ENCODE data around the gene PDAP1. TPM values are rescaled to one million over a fixed set of nuclear protein-coding genes. Genes with fewer than 3 reads are reported as not detected.

PDAP1 gene
- total RNA-seq = 100 to 1,000 TPM in 1 of 2 experiments, 10 to 100 TPM in 1; 94.7 to 128 TPM

- no peaks in the 10 kb centered on the region for H3K27me3 Mint-ChIP-seq
- no peaks in the 10 kb centered on the region for H3K9me3 Mint-ChIP-seq (ENCODE audit: low read depth)
- DNase-seq (peak; percentile 96), ATAC-seq (peak; percentile 85)
- CTCF ChIA-PET = interaction anchor here (0.6 to 2.9 kb wide), 11 partner anchors 9 to 216 kb away, joined by 3 to 10 read pairs (median 3); partner anchors contain the start of gene ZKSCAN5
- H3K4me1 Mint-ChIP-seq = peaks cover 54% of the 10 kb centered on the region
- H3K27ac Mint-ChIP-seq = peak within 1 kb of the TSS; percentile 90
- H3K4me3 Mint-ChIP-seq = peak within 1 kb of the TSS; percentile 96
- H3K36me3 Mint-ChIP-seq = peaks cover 32% of the 10 kb centered on the region
Measured at GRCh38 chr7:99408379-99409191, at the start of gene PDAP1, which contains the start of gene BUD31. Gene PDAP1 (minus strand): TSS chr7:99408597. CDS start chr7:99408548, 49 bp downstream. Gene BUD31 (plus strand): TSS chr7:99408969. CDS start chr7:99411093, 2,124 bp downstream.

- peaks cover 14% of the 10 kb centered on the region for H3K4me1 Mint-ChIP-seq
- peaks cover 16% of the 10 kb centered on the region for H3K36me3 Mint-ChIP-seq
- DNase-seq = no peak
- CTCF ChIA-PET = no interaction called here
- no peak overlapping the region for H3K27ac Mint-ChIP-seq
- H3K4me3 Mint-ChIP-seq = no peak overlapping the region
- no peak for ATAC-seq
- H3K27me3 Mint-ChIP-seq = no peaks in the 10 kb centered on the region
- no peaks in the 10 kb centered on the region for H3K9me3 Mint-ChIP-seq (ENCODE audit: low read depth)
Measured at GRCh38 chr7:99457650-99458493, 49.5 kb upstream of the PDAP1 start.

- CTCF ChIA-PET = interaction anchor here (1.3 kb wide), 1 partner anchor 18 kb away, joined by 3 read pairs; no protein-coding TSS in a partner anchor
Measured at GRCh38 chr7:99457050-99457649, 48.8 kb upstream of the PDAP1 start.

GRCh38 chr7:99456288-99456687 is 47.9 kb upstream of the PDAP1 start:
- Mint-ChIP-seq H3K27me3 (no peaks in the 10 kb centered on the region), H3K4me1 (peaks cover 10% of the 10 kb centered on the region), H3K36me3 (peaks cover 12% of the 10 kb centered on the region), H3K9me3 (ENCODE audit: low read depth) (no peaks in the 10 kb centered on the region), H3K4me3 (no peak overlapping the region), H3K27ac (no peak overlapping the region)
- no peak for DNase-seq
- ATAC-seq = no peak
- CTCF ChIA-PET = interaction anchor here (0.7 to 1.3 kb wide), 3 partner anchors 9 to 40 kb away, joined by 3 to 4 read pairs (median 4); no protein-coding TSS in a partner anchor

More at GRCh38 chr7:99457050-99457649, 48.8 kb upstream of the PDAP1 start:
- Mint-ChIP-seq H3K4me3 (no peak overlapping the region), H3K27me3 (no peaks in the 10 kb centered on the region), H3K4me1 (peaks cover 11% of the 10 kb centered on the region), H3K9me3 (ENCODE audit: low read depth) (no peaks in the 10 kb centered on the region), H3K36me3 (peaks cover 12% of the 10 kb centered on the region), H3K27ac (peak overlapping the region; percentile 26)
- ATAC-seq (no peak), DNase-seq (no peak)

GRCh38 chr7:99455874-99456273 is 47.5 kb upstream of the PDAP1 start:
- H3K36me3 Mint-ChIP-seq = peaks cover 12% of the 10 kb centered on the region

GRCh38 chr7:99453105-99453504 is 44.7 kb upstream of the PDAP1 start:
- no peaks in the 10 kb centered on the region for H3K27me3 Mint-ChIP-seq
- CTCF ChIA-PET = no interaction called here
- DNase-seq (no peak), ATAC-seq (no peak)
- H3K27ac Mint-ChIP-seq = no peak overlapping the region
- no peaks in the 10 kb centered on the region for H3K4me1 Mint-ChIP-seq
- no peaks in the 10 kb centered on the region for H3K9me3 Mint-ChIP-seq (ENCODE audit: low read depth)
- peaks cover 21% of the 10 kb centered on the region for H3K36me3 Mint-ChIP-seq
- no peak overlapping the region for H3K4me3 Mint-ChIP-seq

More at GRCh38 chr7:99455874-99456273, 47.5 kb upstream of the PDAP1 start:
- H3K4me3 Mint-ChIP-seq = no peak overlapping the region
- peaks cover 8% of the 10 kb centered on the region for H3K4me1 Mint-ChIP-seq
- no peaks in the 10 kb centered on the region for H3K9me3 Mint-ChIP-seq (ENCODE audit: low read depth)
- CTCF ChIA-PET = interaction anchor here (0.7 to 1.3 kb wide), 3 partner anchors 9 to 40 kb away, joined by 3 to 4 read pairs (median 4); no protein-coding TSS in a partner anchor
- DNase-seq (no peak), ATAC-seq (no peak)
- no peaks in the 10 kb centered on the region for H3K27me3 Mint-ChIP-seq
- H3K27ac Mint-ChIP-seq = no peak overlapping the region

GRCh38 chr7:99452541-99452940 is 44.1 kb upstream of the PDAP1 start:
- Mint-ChIP-seq H3K27me3 (no peaks in the 10 kb centered on the region), H3K4me1 (no peaks in the 10 kb centered on the region), H3K4me3 (no peak overlapping the region), H3K27ac (no peak overlapping the region), H3K36me3 (peaks cover 26% of the 10 kb centered on the region), H3K9me3 (ENCODE audit: low read depth) (no peaks in the 10 kb centered on the region)
- CTCF ChIA-PET = no interaction called here
- ATAC-seq (no peak), DNase-seq (no peak)

- DNase-seq (no peak), ATAC-seq (no peak)
- Mint-ChIP-seq H3K9me3 (ENCODE audit: low read depth) (no peaks in the 10 kb centered on the region), H3K27me3 (no peaks in the 10 kb centered on the region), H3K4me3 (no peak overlapping the region), H3K36me3 (peaks cover 26% of the 10 kb centered on the region), H3K4me1 (no peaks in the 10 kb centered on the region), H3K27ac (no peak overlapping the region)
- CTCF ChIA-PET = no interaction called here
Measured at GRCh38 chr7:99451936-99452335, 43.5 kb upstream of the PDAP1 start.

GRCh38 chr7:99449326-99449725 is 40.9 kb upstream of the PDAP1 start:
- Mint-ChIP-seq H3K4me3 (no peak overlapping the region), H3K9me3 (ENCODE audit: low read depth) (no peaks in the 10 kb centered on the region), H3K36me3 (peaks cover 38% of the 10 kb centered on the region), H3K27me3 (no peaks in the 10 kb centered on the region), H3K4me1 (no peaks in the 10 kb centered on the region), H3K27ac (no peak overlapping the region)
- ATAC-seq (no peak), DNase-seq (no peak)
- CTCF ChIA-PET = interaction anchor here (1.6 kb wide), 1 partner anchor 15 kb away, joined by 3 read pairs; no protein-coding TSS in a partner anchor

GRCh38 chr7:99448855-99449254 is 40.5 kb upstream of the PDAP1 start:
- H3K27ac Mint-ChIP-seq = no peak overlapping the region
- CTCF ChIA-PET = interaction anchor here (1.6 kb wide), 1 partner anchor 15 kb away, joined by 3 read pairs; no protein-coding TSS in a partner anchor
- no peaks in the 10 kb centered on the region for H3K4me1 Mint-ChIP-seq
- no peaks in the 10 kb centered on the region for H3K9me3 Mint-ChIP-seq (ENCODE audit: low read depth)
- no peaks in the 10 kb centered on the region for H3K27me3 Mint-ChIP-seq
- DNase-seq (no peak), ATAC-seq (no peak)
- no peak overlapping the region for H3K4me3 Mint-ChIP-seq
- peaks cover 39% of the 10 kb centered on the region for H3K36me3 Mint-ChIP-seq

GRCh38 chr7:99447943-99448342 is 39.5 kb upstream of the PDAP1 start:
- CTCF ChIA-PET = interaction anchor here (1.0 to 1.6 kb wide), 2 partner anchors 16 to 18 kb away, joined by 3 read pairs; no protein-coding TSS in a partner anchor
- Mint-ChIP-seq H3K36me3 (peaks cover 40% of the 10 kb centered on the region), H3K27me3 (no peaks in the 10 kb centered on the region)

GRCh38 chr7:99446096-99446495 is 37.7 kb upstream of the PDAP1 start:
- Mint-ChIP-seq H3K4me1 (peaks cover 7% of the 10 kb centered on the region), H3K9me3 (ENCODE audit: low read depth) (no peaks in the 10 kb centered on the region), H3K36me3 (peaks cover 46% of the 10 kb centered on the region), H3K27me3 (no peaks in the 10 kb centered on the region), H3K27ac (no peak overlapping the region), H3K4me3 (no peak overlapping the region)
- CTCF ChIA-PET = interaction anchor here (1.3 kb wide), 1 partner anchor 80 kb away, joined by 3 read pairs; no protein-coding TSS in a partner anchor
- DNase-seq (no peak), ATAC-seq (no peak)

More at GRCh38 chr7:99447943-99448342, 39.5 kb upstream of the PDAP1 start:
- no peaks in the 10 kb centered on the region for H3K9me3 Mint-ChIP-seq (ENCODE audit: low read depth)
- peaks cover 3% of the 10 kb centered on the region for H3K4me1 Mint-ChIP-seq
- H3K27ac Mint-ChIP-seq = no peak overlapping the region
- peak; percentile 51 for DNase-seq
- no peak for ATAC-seq
- no peak overlapping the region for H3K4me3 Mint-ChIP-seq

Measured in activated CD8-positive, alpha-beta memory T cell treated with anti-CD3 and anti-CD28 coated beads, Interleukin-2, amount 10 ng/mL, durations not matched to agents 7 days and 5 days (primary cell).